K562 (cell line): Measurements from ENCODE around the gene COQ8A. TPM values are rescaled to one million over a fixed set of nuclear protein-coding genes. Genes with fewer than 3 reads are reported as not detected.

Experiments used
- BCOR ChIP-seq: fragments of 450-650 bp; IDR thresholded peaks from 2 replicates; pipeline ENCODE4 v1.6.1; 2016
- CCAR2 ChIP-seq: fragments of 200-400 bp; formaldehyde crosslinking; IDR thresholded peaks from 2 replicates; pipeline ENCODE4 v1.6.1; 2017; ENCODE audit warnings: mild to moderate bottlenecking, low read depth, low read length
- CHD4 ChIP-seq: fragments of 200-600 bp; sonication (generic); IDR thresholded peaks from 3 replicates; pipeline ENCODE4 v1.6.1; 2012; ENCODE audit warnings: low read depth, mild to moderate bottlenecking, mixed read lengths, low read length, inconsistent platforms; ENCODE audit not compliant: insufficient read depth, insufficient replicate concordance, poor library complexity, severe bottlenecking
- DPF2 ChIP-seq: fragments of 450-650 bp; IDR thresholded peaks from 2 replicates; pipeline ENCODE4 v1.6.1; 2016
- KLF13 ChIP-seq: fragments of 450-650 bp; IDR thresholded peaks from 2 replicates; pipeline ENCODE4 v1.6.1; 2016; ENCODE audit warnings: missing genetic modification characterization, low read depth, mild to moderate bottlenecking, missing compliant biosample characterization, moderate library complexity, borderline replicate concordance
- LARP7 ChIP-seq: fragments of 450-650 bp; IDR thresholded peaks from 2 replicates; pipeline ENCODE4 v1.6.1; 2016
- MTA3 ChIP-seq: fragments of 450-650 bp; formaldehyde crosslinking; IDR thresholded peaks from 2 replicates; pipeline ENCODE4 v1.6.1; 2017; ENCODE audit warnings: mild to moderate bottlenecking, borderline replicate concordance
- PHF8 ChIP-seq: fragments of 200-600 bp; sonication (generic); IDR thresholded peaks from 2 replicates; pipeline ENCODE4 v1.6.1; 2012; ENCODE audit warnings: mixed run types, mild to moderate bottlenecking, inconsistent platforms, low read length, moderate library complexity, borderline replicate concordance
- TCF3 ChIP-seq: sonication (generic); formaldehyde crosslinking; IDR thresholded peaks from 2 replicates; pipeline ENCODE4 v1.4.0; 2020; ENCODE audit warnings: mild to moderate bottlenecking, missing genetic modification reagents
- ZBTB17 ChIP-seq: fragments of 450-650 bp; formaldehyde crosslinking; IDR thresholded peaks from 2 replicates; pipeline ENCODE4 v1.4.0; 2020; ENCODE audit warnings: mild to moderate bottlenecking
- ZNF121 ChIP-seq: sonication (generic); formaldehyde crosslinking; conservative IDR thresholded peaks from 2 replicates; pipeline ENCODE4 v1.8.0; 2022; ENCODE audit warnings: missing genetic modification reagents
- ZNF174 ChIP-seq: fragments of 250-450 bp; sonication (Bioruptor Pico); IDR thresholded peaks from 2 replicates; pipeline ENCODE4 v1.4.0; 2020; ENCODE audit warnings: mild to moderate bottlenecking
- ZNF23 ChIP-seq: fragments of 250-450 bp; sonication (Bioruptor Pico); IDR thresholded peaks from 2 replicates; pipeline ENCODE4 v1.4.0; 2020; ENCODE audit warnings: mild to moderate bottlenecking
- polyA plus RNA-seq, 8 experiments: library from polyadenylated mRNA; depleted of rRNA in 4 of 8; stranded (reverse) in 5 of 8; unstranded in 3 of 8; fragments of >200 nt; fragmentation: Nextera tagmentation in 2 of 8; fragmentation: Illumina TruSeq in 1 of 8; extraction: Ambion mirVana in 2 of 8; extraction: Trizol in 1 of 8; gene quantifications; 2 replicates each; pipeline versions ENCODE4 v1.2.1 to v1.2.3, GENCODE V29; 2011 to 2014; ENCODE audit warnings: inconsistent platforms in 1 of 8, missing spikeins in 1 of 8
- total RNA-seq, 7 experiments: library from RNA; depleted of rRNA in 6 of 7; stranded (reverse); fragments of >200 nt in 6 of 7; fragmentation: Illumina TruSeq in 2 of 7; extraction: Trizol in 2 of 7; gene quantifications; 2 replicates each; pipeline versions ENCODE4 v1.2.1 to v1.2.3, GENCODE V29; 2011 to 2021; ENCODE audit warnings: low replicate concordance in 1 of 7
- TF ChIP-seq, protein P1 (sequence below): sonication (generic); formaldehyde crosslinking; IDR thresholded peaks from 2 replicates; pipeline ENCODE4 v1.9.0; 2022; ENCODE audit warnings: mild to moderate bottlenecking, missing genetic modification reagents
- TF ChIP-seq, protein P2 (sequence below): fragments of 450-650 bp; IDR thresholded peaks from 2 replicates; pipeline ENCODE4 v1.6.1; 2017; ENCODE audit warnings: antibody characterized with exemption, mild to moderate bottlenecking

COQ8A gene
- total and polyA plus RNA-seq, 9 of the 15 experiments (the other 6 are each of a cell fraction or from before 2014, with no cell fraction given), result 2.6 to 54.3 (median 32.4) TPM

DNA sequence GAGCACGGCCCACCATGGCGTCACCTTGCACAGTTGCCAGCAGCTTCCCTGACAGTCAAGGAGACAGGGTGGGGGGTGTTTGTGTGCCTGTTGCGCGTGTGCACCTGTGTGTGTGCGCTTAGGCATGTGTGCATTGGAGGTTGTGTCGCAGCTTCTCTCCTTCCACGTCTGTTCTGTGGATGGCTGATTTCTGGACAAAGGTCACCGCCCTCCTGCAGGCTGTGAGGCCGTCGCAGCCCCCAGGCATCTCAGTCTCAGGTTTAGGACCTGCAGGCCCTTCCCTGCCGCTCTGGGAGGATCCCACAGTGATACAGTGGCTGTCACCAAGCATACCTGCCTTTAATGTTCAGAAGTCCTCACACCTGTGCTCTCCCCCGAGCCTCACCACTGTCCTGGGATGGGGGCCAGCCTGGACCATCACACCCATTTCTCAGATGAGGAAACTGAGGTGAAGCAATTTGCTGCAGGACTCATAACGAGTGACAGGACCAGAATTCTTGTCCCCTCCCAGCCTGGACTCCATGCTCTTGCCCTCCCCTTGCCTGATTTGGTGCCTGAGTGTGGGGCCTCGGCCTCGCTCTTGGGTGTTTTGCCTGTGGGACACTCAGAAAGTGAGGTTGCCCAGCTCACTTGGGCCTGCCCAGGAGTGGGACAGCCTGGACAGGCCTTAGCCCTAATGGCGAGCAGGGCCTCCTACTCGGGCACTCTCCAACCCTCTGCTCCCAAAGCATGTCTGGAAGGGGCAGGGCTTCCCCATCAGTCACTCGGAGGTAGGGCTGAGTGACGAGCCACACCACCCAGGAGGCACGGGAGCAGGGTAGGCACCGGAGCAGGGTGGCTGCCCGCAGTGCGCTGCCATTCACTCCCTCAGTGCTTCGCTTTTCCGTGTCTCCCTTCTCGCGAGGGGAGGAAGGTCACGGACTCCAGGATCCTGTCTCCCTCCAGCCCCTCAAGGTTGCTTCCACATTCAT is 22.6 kb downstream of the COQ8A start (continued):
- no peak for TF ChIP-seq KLF13 (tag)
- TF ChIP-seq CCAR2, result no peak
- no peak for TF ChIP-seq TCF3 (CRISPR knock-in tag)
- TF ChIP-seq ZNF23 (CRISPR knock-in tag), result no peak
- no peak for TF ChIP-seq CHD4
- no peak for TF ChIP-seq PHF8
- TF ChIP-seq, protein P1, sequence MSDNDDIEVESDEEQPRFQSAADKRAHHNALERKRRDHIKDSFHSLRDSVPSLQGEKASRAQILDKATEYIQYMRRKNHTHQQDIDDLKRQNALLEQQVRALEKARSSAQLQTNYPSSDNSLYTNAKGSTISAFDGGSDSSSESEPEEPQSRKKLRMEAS (CRISPR knock-in tag), result no peak
- peak; percentile 74 for TF ChIP-seq BCOR
- TF ChIP-seq ZBTB17, result no peak
- TF ChIP-seq ZNF121 (CRISPR knock-in tag), result no peak
- no peak for TF ChIP-seq DPF2
- TF ChIP-seq LARP7, result no peak
- no peak for TF ChIP-seq ZNF174 (CRISPR knock-in tag)
- no peak for TF ChIP-seq MTA3
- TF ChIP-seq, protein P2, sequence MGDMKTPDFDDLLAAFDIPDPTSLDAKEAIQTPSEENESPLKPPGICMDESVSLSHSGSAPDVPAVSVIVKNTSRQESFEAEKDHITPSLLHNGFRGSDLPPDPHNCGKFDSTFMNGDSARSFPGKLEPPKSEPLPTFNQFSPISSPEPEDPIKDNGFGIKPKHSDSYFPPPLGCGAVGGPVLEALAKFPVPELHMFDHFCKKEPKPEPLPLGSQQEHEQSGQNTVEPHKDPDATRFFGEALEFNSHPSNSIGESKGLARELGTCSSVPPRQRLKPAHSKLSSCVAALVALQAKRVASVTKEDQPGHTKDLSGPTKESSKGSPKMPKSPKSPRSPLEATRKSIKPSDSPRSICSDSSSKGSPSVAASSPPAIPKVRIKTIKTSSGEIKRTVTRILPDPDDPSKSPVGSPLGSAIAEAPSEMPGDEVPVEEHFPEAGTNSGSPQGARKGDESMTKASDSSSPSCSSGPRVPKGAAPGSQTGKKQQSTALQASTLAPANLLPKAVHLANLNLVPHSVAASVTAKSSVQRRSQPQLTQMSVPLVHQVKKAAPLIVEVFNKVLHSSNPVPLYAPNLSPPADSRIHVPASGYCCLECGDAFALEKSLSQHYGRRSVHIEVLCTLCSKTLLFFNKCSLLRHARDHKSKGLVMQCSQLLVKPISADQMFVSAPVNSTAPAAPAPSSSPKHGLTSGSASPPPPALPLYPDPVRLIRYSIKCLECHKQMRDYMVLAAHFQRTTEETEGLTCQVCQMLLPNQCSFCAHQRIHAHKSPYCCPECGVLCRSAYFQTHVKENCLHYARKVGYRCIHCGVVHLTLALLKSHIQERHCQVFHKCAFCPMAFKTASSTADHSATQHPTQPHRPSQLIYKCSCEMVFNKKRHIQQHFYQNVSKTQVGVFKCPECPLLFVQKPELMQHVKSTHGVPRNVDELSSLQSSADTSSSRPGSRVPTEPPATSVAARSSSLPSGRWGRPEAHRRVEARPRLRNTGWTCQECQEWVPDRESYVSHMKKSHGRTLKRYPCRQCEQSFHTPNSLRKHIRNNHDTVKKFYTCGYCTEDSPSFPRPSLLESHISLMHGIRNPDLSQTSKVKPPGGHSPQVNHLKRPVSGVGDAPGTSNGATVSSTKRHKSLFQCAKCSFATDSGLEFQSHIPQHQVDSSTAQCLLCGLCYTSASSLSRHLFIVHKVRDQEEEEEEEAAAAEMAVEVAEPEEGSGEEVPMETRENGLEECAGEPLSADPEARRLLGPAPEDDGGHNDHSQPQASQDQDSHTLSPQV, result no peak
